Measurements from ENCODE around the gene GBE1. TPM values are rescaled to one million over a fixed set of nuclear protein-coding genes. Genes with fewer than 3 reads are reported as not detected.

The GBE1 gene
- total RNA-seq, 1 experiment from 2014 or later = 9.2 TPM

DNA sequence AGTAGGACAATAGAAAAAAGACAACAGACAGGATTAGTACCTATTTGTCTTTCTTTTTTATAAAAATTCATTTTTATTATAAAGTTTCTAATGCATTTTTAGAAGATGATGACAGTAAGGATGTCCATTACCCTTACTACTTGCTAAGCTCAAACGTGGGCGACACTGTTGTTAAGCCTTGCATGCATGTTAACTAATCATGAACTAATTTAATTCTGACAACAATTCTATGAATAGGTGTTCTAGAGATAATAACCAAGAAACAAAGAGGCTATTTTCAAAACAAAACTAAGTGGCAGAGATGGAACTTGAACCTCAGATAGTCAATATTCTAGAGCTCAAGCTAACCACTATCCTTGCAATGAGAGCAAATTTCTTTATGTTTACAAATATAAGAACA is 247.9 kb downstream of the GBE1 start:
- Mint-ChIP-seq H3K9me3 (no peaks in the 10 kb centered on the region), H3K4me1 (0 out of 2 replicates have a peak, but pooled peaks cover under 1% of the 10 kb centered on the region), H3K27me3 (ENCODE audit: low read depth) (no peaks in the 10 kb centered on the region), H3K4me3 (no peak overlapping the region), H3K27ac (no peak overlapping the region), H3K36me3 (no peaks in the 10 kb centered on the region)
- DNase-seq (ENCODE audit: low spot score) (no peak), ATAC-seq (no peak)
- no peak for TF ChIP-seq ZNF121 (CRISPR knock-in tag; IDR thresholded peaks at IDR 0.05)
- TF ChIP-seq RELA (CRISPR knock-in tag; IDR thresholded peaks at IDR 0.05; ENCODE audit: borderline replicate concordance) = no peak
- no peak for TF ChIP-seq TEAD1 (CRISPR knock-in tag; IDR thresholded peaks at IDR 0.05)
- TF ChIP-seq ZBTB43 (CRISPR knock-in tag; IDR thresholded peaks at IDR 0.05) = no peak
- TF ChIP-seq HMGA2 (CRISPR knock-in tag; IDR thresholded peaks at IDR 0.05) = no peak
- no peak for TF ChIP-seq CBFB (CRISPR knock-in tag; IDR thresholded peaks at IDR 0.05; ENCODE audit: low read depth)
- no peak for TF ChIP-seq MLX (CRISPR knock-in tag; IDR thresholded peaks at IDR 0.05)
- TF ChIP-seq, protein P1, sequence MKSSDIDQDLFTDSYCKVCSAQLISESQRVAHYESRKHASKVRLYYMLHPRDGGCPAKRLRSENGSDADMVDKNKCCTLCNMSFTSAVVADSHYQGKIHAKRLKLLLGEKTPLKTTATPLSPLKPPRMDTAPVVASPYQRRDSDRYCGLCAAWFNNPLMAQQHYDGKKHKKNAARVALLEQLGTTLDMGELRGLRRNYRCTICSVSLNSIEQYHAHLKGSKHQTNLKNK (CRISPR knock-in tag; IDR thresholded peaks at IDR 0.05) = no peak
- TF ChIP-seq, protein P2, sequence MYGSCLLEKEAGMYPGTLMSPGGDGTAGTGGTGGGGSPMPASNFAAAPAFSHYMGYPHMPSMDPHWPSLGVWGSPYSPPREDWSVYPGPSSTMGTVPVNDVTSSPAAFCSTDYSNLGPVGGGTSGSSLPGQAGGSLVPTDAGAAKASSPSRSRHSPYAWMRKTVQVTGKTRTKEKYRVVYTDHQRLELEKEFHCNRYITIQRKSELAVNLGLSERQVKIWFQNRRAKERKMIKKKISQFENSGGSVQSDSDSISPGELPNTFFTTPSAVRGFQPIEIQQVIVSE (CRISPR knock-in tag; IDR thresholded peaks at IDR 0.05; ENCODE audit: borderline replicate concordance) = no peak
- TF ChIP-seq IRF2 (CRISPR knock-in tag; IDR thresholded peaks at IDR 0.05; ENCODE audit: borderline replicate concordance, low read depth) = no peak
- TF ChIP-seq EMX1 (CRISPR knock-in tag; IDR thresholded peaks at IDR 0.05) = no peak
- TF ChIP-seq ZNF219 (CRISPR knock-in tag; IDR thresholded peaks at IDR 0.05; ENCODE audit: borderline replicate concordance) = no peak
- TF ChIP-seq ZBTB21 (CRISPR knock-in tag; IDR thresholded peaks at IDR 0.05; ENCODE audit: borderline replicate concordance) = no peak
- TF ChIP-seq ZNF423 (CRISPR knock-in tag; IDR thresholded peaks at IDR 0.05) = no peak
- no peak for TF ChIP-seq NR2C2 (CRISPR knock-in tag; IDR thresholded peaks at IDR 0.05)
- no peak for TF ChIP-seq RORB (CRISPR knock-in tag; IDR thresholded peaks at IDR 0.05)
- TF ChIP-seq ARID4B (CRISPR knock-in tag; IDR thresholded peaks at IDR 0.05; ENCODE audit: borderline replicate concordance) = no peak
- TF ChIP-seq ETV6 (CRISPR knock-in tag; IDR thresholded peaks at IDR 0.05) = no peak
- TF ChIP-seq, protein P3, sequence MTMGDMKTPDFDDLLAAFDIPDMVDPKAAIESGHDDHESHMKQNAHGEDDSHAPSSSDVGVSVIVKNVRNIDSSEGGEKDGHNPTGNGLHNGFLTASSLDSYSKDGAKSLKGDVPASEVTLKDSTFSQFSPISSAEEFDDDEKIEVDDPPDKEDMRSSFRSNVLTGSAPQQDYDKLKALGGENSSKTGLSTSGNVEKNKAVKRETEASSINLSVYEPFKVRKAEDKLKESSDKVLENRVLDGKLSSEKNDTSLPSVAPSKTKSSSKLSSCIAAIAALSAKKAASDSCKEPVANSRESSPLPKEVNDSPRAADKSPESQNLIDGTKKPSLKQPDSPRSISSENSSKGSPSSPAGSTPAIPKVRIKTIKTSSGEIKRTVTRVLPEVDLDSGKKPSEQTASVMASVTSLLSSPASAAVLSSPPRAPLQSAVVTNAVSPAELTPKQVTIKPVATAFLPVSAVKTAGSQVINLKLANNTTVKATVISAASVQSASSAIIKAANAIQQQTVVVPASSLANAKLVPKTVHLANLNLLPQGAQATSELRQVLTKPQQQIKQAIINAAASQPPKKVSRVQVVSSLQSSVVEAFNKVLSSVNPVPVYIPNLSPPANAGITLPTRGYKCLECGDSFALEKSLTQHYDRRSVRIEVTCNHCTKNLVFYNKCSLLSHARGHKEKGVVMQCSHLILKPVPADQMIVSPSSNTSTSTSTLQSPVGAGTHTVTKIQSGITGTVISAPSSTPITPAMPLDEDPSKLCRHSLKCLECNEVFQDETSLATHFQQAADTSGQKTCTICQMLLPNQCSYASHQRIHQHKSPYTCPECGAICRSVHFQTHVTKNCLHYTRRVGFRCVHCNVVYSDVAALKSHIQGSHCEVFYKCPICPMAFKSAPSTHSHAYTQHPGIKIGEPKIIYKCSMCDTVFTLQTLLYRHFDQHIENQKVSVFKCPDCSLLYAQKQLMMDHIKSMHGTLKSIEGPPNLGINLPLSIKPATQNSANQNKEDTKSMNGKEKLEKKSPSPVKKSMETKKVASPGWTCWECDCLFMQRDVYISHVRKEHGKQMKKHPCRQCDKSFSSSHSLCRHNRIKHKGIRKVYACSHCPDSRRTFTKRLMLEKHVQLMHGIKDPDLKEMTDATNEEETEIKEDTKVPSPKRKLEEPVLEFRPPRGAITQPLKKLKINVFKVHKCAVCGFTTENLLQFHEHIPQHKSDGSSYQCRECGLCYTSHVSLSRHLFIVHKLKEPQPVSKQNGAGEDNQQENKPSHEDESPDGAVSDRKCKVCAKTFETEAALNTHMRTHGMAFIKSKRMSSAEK (CRISPR knock-in tag; IDR thresholded peaks at IDR 0.05; ENCODE audit: borderline replicate concordance) = no peak
- no peak for TF ChIP-seq ATF1 (CRISPR knock-in tag; IDR thresholded peaks at IDR 0.05)
- POLR2A ChIA-PET = no interaction called here
- CTCF ChIA-PET = interaction anchor here (0.7 kb wide), 1 partner anchor 23 kb away, joined by 3 read pairs; no protein-coding TSS in a partner anchor
